ENCODE measurements around the gene SREK1IP1. TPM values are rescaled to one million over a fixed set of nuclear protein-coding genes. Genes with fewer than 3 reads are reported as not detected.

The SREK1IP1 gene
- total RNA-seq, 3 donors from 2014 or later (not counting 1 experiment from before 2014, with no cell fraction given), result 20.2 to 28.0 (median 24.4) TPM

DNA sequence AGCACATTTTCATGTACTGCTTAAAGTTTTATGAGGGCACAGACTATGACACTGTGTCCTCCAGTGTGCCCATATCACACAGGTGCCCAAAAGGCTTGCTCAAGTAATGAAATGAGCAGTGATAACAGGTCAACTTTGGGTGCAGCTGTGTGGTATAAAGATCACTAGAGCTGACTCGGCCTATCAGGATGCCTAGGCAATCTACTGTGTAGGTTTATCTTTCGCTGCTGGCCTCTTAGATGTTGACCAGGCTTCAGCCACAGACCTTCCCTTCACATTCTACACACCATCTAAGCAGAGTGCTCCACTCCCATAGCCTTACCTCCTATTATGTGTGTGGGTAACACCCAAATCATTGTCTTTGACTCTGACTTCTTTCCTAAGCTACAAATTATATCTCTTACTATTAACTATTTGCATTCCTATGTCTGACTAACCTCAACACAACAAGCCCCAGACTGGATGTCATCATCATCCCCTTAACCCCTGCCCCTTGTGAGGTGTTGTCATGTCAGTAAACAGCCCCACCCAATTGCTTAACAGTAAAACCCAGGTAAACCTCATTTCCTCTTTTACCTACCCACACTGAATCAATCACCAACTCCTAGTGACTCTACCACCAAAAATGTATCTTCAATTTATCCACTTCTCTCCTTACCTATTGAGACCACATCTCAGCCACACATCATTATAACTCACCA is 2.5 kb downstream of the SREK1IP1 start:
- TF ChIP-seq, protein P1, sequence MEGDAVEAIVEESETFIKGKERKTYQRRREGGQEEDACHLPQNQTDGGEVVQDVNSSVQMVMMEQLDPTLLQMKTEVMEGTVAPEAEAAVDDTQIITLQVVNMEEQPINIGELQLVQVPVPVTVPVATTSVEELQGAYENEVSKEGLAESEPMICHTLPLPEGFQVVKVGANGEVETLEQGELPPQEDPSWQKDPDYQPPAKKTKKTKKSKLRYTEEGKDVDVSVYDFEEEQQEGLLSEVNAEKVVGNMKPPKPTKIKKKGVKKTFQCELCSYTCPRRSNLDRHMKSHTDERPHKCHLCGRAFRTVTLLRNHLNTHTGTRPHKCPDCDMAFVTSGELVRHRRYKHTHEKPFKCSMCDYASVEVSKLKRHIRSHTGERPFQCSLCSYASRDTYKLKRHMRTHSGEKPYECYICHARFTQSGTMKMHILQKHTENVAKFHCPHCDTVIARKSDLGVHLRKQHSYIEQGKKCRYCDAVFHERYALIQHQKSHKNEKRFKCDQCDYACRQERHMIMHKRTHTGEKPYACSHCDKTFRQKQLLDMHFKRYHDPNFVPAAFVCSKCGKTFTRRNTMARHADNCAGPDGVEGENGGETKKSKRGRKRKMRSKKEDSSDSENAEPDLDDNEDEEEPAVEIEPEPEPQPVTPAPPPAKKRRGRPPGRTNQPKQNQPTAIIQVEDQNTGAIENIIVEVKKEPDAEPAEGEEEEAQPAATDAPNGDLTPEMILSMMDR (IDR thresholded peaks at IDR 0.05), result no peak
- Mint-ChIP-seq H3K4me1 (peaks cover 38 to 58% of the 10 kb centered on the region in 2 donors), H3K36me3 (no peaks in the 10 kb centered on the region), H3K27ac (peak overlapping the region in 1 of 2 donors; percentile 12), H3K9me3 (no peaks in the 10 kb centered on the region), H3K4me3 (no peak overlapping the region), H3K27me3 (ENCODE audit: low read depth in 2 of 2) (no peaks in the 10 kb centered on the region)
- intact Hi-C loops (cut with micrococcal nuclease), result loop anchor here (5.0 kb wide), 2 partner anchors 271 to 796 kb away; partner anchors contain the start of genes CENPK and PPWD1
- no peak overlapping the region for H3K4me3 ChIP-seq (ENCODE audit: low read length)
- peaks cover 18% of the 10 kb centered on the region for H3K4me1 ChIP-seq (ENCODE audit: control insufficient read depth, insufficient read depth, low read length)
- ATAC-seq (no peak), DNase-seq (no peak)
- 100% methylated on average over 2 of the region's 2 CpGs for WGBS (ENCODE audit: insufficient coverage)
- no peaks in the 10 kb centered on the region for H3K27me3 ChIP-seq (ENCODE audit: control insufficient read depth, insufficient read depth, low read length)
- H3K9me3 ChIP-seq (ENCODE audit: control insufficient read depth, insufficient read depth, low read length), result no peaks in the 10 kb centered on the region
- no peak overlapping the region for H3K27ac ChIP-seq (ENCODE audit: low read length)
- H3K36me3 ChIP-seq (ENCODE audit: control insufficient read depth, insufficient read depth, low read length), result peaks cover 1% of the 10 kb centered on the region

DNA sequence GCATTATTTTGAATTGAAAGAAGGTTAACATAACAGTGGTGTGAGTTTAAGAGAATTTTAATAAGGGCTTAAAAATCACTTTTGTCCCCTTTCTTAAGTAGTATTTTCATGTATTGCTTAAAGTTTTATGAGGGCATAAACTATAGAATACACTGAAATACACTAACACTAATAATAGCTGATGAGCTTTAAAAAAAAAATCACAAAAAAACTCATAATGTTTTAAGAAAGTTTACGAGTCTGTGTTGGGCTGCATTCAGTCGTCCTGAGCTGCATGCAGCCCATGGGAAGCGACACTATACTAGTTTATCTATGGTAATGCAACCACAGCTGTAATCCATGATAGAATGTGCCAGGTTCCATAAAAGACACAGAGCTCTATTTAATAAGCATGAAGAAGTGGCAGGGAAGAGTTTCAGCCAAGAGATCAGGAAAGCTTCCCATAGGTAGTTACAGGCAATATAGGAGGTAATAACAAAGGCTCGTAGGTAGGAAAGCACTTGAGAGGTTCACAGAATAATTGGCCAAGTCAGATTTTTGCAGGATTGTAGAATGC is 4.5 kb downstream of the SREK1IP1 start:
- no peaks in the 10 kb centered on the region for H3K9me3 ChIP-seq (ENCODE audit: control insufficient read depth, insufficient read depth, low read length)
- peaks cover 49 to 55% of the 10 kb centered on the region in 2 donors for H3K4me1 Mint-ChIP-seq
- no peaks in the 10 kb centered on the region for H3K36me3 Mint-ChIP-seq
- H3K27ac Mint-ChIP-seq, result no peak overlapping the region
- TF ChIP-seq, protein P1 (IDR thresholded peaks at IDR 0.05), result no peak
- H3K36me3 ChIP-seq (ENCODE audit: control insufficient read depth, insufficient read depth, low read length), result peaks cover 2% of the 10 kb centered on the region
- peaks cover 13% of the 10 kb centered on the region for H3K4me1 ChIP-seq (ENCODE audit: control insufficient read depth, insufficient read depth, low read length)
- H3K9me3 Mint-ChIP-seq, result no peaks in the 10 kb centered on the region
- DNase-seq (no peak), ATAC-seq (no peak)
- H3K4me3 ChIP-seq (ENCODE audit: low read length), result no peak overlapping the region
- no peaks in the 10 kb centered on the region for H3K27me3 Mint-ChIP-seq (ENCODE audit: low read depth in 2 of 2)
- H3K27ac ChIP-seq (ENCODE audit: low read length), result no peak overlapping the region
- no peak overlapping the region for H3K4me3 Mint-ChIP-seq
- intact Hi-C loops (cut with micrococcal nuclease), result no loop called here
- WGBS (ENCODE audit: insufficient coverage), result over 99% methylated on average over 4 of the region's 4 CpGs
- no peaks in the 10 kb centered on the region for H3K27me3 ChIP-seq (ENCODE audit: control insufficient read depth, insufficient read depth, low read length)

DNA sequence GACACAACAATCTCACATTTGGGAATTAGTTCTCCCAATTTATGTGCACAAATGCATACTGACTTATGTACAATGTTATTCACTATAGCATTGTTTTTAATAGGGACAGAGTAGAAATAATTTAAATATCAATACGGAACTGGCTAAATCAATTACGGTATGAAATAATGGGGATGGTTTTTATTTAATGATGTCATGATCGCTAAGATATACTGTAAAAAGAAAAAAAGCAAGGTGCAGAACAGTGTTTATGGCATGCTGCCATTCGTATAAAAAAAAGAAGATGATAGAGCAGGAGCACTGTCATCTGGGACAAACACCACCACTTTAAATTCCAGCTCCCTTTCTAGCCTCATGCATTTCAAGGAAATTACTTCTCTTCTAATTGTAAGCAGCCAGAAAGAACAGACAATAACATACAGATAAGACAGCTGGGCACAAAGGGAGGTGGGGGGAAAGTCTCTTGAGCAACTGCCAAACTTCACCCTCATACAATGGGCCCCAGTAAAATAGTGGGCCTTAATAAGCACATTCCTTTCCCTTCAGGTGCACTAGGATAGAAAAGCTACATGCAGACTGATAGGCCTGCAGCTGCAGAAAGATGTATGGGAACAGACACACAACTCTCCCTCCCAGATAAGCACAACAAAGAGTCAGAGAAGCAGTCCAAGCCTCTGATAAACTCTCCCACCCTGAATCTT is 8.4 kb downstream of the SREK1IP1 start:
- Histone ChIP-seq H3K4me3 (ENCODE audit: low read length) (no peak overlapping the region), H3K27me3 (ENCODE audit: control insufficient read depth, insufficient read depth, low read length) (no peaks in the 10 kb centered on the region), H3K27ac (ENCODE audit: low read length) (no peak overlapping the region), H3K36me3 (ENCODE audit: control insufficient read depth, insufficient read depth, low read length) (peaks cover 2% of the 10 kb centered on the region), H3K4me1 (ENCODE audit: control insufficient read depth, insufficient read depth, low read length) (no peaks in the 10 kb centered on the region), H3K9me3 (ENCODE audit: control insufficient read depth, insufficient read depth, low read length) (no peaks in the 10 kb centered on the region)
- intact Hi-C loops (cut with micrococcal nuclease), result no loop called here
- no peaks in the 10 kb centered on the region for H3K27me3 Mint-ChIP-seq (ENCODE audit: low read depth in 2 of 2)
- H3K36me3 Mint-ChIP-seq, result no peaks in the 10 kb centered on the region
- no peak for ATAC-seq
- no peak overlapping the region for H3K27ac Mint-ChIP-seq
- peaks cover 19 to 34% of the 10 kb centered on the region in 2 donors for H3K4me1 Mint-ChIP-seq
- WGBS (ENCODE audit: insufficient coverage), result 97% methylated on average over 3 of the region's 4 CpGs
- no peak for DNase-seq
- H3K4me3 Mint-ChIP-seq, result no peak overlapping the region
- no peaks in the 10 kb centered on the region for H3K9me3 Mint-ChIP-seq
- TF ChIP-seq, protein P1 (IDR thresholded peaks at IDR 0.05), result no peak
